ENCODE results near the gene MYBPC1.

DNA sequence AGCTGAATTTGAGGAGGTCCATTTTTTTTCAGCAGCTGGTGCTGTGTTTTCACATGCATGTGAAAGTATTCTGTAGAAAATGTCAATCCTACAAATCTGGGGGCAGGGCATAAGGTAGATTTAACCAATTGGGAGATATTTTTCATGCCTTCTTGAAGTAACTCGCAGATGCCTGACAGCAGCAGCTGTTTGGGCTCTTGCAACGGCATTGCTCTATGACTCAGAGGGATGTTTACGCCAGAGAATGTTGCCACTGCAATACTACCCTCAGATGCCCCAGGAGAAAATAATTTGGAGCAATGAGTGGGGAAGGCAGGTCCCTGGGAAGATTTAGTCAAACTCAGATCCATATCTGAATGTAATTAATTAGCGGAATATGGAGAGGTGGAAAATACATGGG, 42.5 kb upstream of the MYBPC1 start:
- TF ChIP-seq POLR2A (IDR thresholded peaks at IDR 0.05) = no peak
- TF ChIP-seq, protein P1, sequence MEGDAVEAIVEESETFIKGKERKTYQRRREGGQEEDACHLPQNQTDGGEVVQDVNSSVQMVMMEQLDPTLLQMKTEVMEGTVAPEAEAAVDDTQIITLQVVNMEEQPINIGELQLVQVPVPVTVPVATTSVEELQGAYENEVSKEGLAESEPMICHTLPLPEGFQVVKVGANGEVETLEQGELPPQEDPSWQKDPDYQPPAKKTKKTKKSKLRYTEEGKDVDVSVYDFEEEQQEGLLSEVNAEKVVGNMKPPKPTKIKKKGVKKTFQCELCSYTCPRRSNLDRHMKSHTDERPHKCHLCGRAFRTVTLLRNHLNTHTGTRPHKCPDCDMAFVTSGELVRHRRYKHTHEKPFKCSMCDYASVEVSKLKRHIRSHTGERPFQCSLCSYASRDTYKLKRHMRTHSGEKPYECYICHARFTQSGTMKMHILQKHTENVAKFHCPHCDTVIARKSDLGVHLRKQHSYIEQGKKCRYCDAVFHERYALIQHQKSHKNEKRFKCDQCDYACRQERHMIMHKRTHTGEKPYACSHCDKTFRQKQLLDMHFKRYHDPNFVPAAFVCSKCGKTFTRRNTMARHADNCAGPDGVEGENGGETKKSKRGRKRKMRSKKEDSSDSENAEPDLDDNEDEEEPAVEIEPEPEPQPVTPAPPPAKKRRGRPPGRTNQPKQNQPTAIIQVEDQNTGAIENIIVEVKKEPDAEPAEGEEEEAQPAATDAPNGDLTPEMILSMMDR (IDR thresholded peaks at IDR 0.05) = no peak
